WI38 (cell line): ENCODE results near the gene BMI1.
"Not testable (repeated sequence)": the region's sequence is repeated elsewhere in the genome, so short reads cannot be mapped to it uniquely, and the experiment has no call there.

Experiments used
- H3K4me3 ChIP-seq: 2 replicates; pipeline ENCODE4 v1.5.1; 2011; ENCODE audit warnings: low read depth, mild to moderate bottlenecking, control low read depth, low read length
- CTCF ChIP-seq: IDR thresholded peaks from 2 replicates; pipeline ENCODE4 v1.5.1; 2012; ENCODE audit warnings: low read depth, mild to moderate bottlenecking, control low read depth, low read length

BMI1 gene

GRCh38 chr10:22346096-22346661 lies 25.3 kb downstream of the BMI1 start:
- no peak overlapping the region for H3K4me3 ChIP-seq
- TF ChIP-seq CTCF, result no peak

- no peak overlapping the region for H3K4me3 ChIP-seq
- TF ChIP-seq CTCF, result no peak
Observed at GRCh38 chr10:22349755-22350154, 28.9 kb downstream of the BMI1 start.

- H3K4me3 ChIP-seq, result no peak overlapping the region
- no peak for TF ChIP-seq CTCF
Observed at GRCh38 chr10:22351131-22351703, 30.3 kb downstream of the BMI1 start.

- H3K4me3 ChIP-seq, result no peak overlapping the region
- no peak for TF ChIP-seq CTCF
Observed at GRCh38 chr10:22356324-22356873, 35.5 kb downstream of the BMI1 start.

GRCh38 chr10:22357770-22358169 lies 36.9 kb downstream of the BMI1 start:
- not testable (repeated sequence) for H3K4me3 ChIP-seq

- TF ChIP-seq CTCF, result no peak
- H3K4me3 ChIP-seq, result no peak overlapping the region
Observed at GRCh38 chr10:22363305-22363704, 42.4 kb downstream of the BMI1 start.

GRCh38 chr10:22364407-22365140 lies 43.7 kb downstream of the BMI1 start:
- TF ChIP-seq CTCF, result no peak
- H3K4me3 ChIP-seq, result no peak overlapping the region
